Measurements from ENCODE around the gene ADAT1. TPM values are rescaled to one million over a fixed set of nuclear protein-coding genes. Genes with fewer than 3 reads are reported as not detected.
A peak's percentile ranks its signal among the peaks of the same experiment; 100 is the strongest.

The ADAT1 gene
- total and polyA plus RNA-seq, 10 of the 15 experiments (the other 5 are each of a cell fraction or from before 2014, with no cell fraction given): 26.2 to 77.4 (median 55.8) TPM

DNA sequence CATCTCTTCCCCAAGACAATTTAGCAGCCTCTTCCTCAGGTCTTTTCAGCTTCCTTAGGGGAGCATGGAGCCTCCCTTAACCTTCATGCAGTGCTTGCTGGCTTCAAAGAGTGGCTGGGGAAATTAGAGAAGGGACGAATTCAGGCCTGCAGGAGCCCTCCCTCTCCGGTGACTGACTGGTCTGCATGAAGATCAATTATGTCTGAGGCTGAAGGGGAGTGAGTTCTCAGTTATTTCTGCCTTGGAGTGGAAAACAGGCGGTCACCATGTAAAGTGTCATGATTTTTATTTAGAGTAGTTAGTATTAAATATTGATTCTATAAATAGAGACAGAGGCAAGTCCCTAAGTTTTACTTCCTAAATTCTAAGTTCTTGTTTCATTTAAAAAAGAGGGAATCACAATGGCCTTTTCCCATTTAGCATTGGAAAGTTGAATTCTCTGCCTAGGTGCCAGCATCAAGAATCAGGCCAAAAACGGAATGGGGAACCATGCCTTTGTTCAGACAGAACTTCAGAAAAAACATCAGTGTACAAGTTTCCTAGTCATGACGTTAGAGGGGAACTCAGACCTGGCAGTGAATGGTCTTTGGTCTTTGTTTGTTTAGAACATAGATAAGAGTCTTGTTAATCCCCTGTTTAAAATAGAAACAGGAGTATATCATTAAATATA, 52.5 kb downstream of the ADAT1 start (continued):
- TF ChIP-seq, protein P1, sequence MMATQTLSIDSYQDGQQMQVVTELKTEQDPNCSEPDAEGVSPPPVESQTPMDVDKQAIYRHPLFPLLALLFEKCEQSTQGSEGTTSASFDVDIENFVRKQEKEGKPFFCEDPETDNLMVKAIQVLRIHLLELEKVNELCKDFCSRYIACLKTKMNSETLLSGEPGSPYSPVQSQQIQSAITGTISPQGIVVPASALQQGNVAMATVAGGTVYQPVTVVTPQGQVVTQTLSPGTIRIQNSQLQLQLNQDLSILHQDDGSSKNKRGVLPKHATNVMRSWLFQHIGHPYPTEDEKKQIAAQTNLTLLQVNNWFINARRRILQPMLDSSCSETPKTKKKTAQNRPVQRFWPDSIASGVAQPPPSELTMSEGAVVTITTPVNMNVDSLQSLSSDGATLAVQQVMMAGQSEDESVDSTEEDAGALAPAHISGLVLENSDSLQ (IDR thresholded peaks at IDR 0.05): peak; percentile 52; the same call in 1 of the 2 replicates
- TF ChIP-seq PAX5 (IDR thresholded peaks at IDR 0.05; ENCODE audit: borderline replicate concordance, low read depth, low read length): no peak
- peak; percentile 59 for TF ChIP-seq CREB1 (IDR thresholded peaks at IDR 0.05; ENCODE audit: low read depth)
- TF ChIP-seq, protein P2, sequence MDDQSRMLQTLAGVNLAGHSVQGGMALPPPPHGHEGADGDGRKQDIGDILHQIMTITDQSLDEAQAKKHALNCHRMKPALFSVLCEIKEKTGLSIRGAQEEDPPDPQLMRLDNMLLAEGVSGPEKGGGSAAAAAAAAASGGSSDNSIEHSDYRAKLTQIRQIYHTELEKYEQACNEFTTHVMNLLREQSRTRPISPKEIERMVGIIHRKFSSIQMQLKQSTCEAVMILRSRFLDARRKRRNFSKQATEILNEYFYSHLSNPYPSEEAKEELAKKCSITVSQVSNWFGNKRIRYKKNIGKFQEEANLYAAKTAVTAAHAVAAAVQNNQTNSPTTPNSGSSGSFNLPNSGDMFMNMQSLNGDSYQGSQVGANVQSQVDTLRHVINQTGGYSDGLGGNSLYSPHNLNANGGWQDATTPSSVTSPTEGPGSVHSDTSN (IDR thresholded peaks at IDR 0.05; ENCODE audit: insufficient replicate concordance, low read depth, low read length): peak; percentile 51
- no peak for TF ChIP-seq POLR2AphosphoS2 (IDR thresholded peaks at IDR 0.05; ENCODE audit: low read depth, low read length)
- TF ChIP-seq, protein P3, sequence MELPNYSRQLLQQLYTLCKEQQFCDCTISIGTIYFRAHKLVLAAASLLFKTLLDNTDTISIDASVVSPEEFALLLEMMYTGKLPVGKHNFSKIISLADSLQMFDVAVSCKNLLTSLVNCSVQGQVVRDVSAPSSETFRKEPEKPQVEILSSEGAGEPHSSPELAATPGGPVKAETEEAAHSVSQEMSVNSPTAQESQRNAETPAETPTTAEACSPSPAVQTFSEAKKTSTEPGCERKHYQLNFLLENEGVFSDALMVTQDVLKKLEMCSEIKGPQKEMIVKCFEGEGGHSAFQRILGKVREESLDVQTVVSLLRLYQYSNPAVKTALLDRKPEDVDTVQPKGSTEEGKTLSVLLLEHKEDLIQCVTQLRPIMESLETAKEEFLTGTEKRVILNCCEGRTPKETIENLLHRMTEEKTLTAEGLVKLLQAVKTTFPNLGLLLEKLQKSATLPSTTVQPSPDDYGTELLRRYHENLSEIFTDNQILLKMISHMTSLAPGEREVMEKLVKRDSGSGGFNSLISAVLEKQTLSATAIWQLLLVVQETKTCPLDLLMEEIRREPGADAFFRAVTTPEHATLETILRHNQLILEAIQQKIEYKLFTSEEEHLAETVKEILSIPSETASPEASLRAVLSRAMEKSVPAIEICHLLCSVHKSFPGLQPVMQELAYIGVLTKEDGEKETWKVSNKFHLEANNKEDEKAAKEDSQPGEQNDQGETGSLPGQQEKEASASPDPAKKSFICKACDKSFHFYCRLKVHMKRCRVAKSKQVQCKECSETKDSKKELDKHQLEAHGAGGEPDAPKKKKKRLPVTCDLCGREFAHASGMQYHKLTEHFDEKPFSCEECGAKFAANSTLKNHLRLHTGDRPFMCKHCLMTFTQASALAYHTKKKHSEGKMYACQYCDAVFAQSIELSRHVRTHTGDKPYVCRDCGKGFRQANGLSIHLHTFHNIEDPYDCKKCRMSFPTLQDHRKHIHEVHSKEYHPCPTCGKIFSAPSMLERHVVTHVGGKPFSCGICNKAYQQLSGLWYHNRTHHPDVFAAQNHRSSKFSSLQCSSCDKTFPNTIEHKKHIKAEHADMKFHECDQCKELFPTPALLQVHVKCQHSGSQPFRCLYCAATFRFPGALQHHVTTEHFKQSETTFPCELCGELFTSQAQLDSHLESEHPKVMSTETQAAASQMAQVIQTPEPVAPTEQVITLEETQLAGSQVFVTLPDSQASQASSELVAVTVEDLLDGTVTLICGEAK (IDR thresholded peaks at IDR 0.05; ENCODE audit: borderline replicate concordance): no peak
- no peak for TF ChIP-seq NR2C1 (IDR thresholded peaks at IDR 0.05)
- no peak for TF ChIP-seq CBFB (IDR thresholded peaks at IDR 0.05; ENCODE audit: low read depth)
- TF ChIP-seq EP300 (IDR thresholded peaks at IDR 0.05; ENCODE audit: borderline replicate concordance in 1 of 2, control insufficient read depth in 1 of 2, low read depth in 2 of 2, low read length in 2 of 2): no peak
- peak; percentile 24 to 30; a peak in 2 of 4 replicates for TF ChIP-seq IKZF2 (IDR thresholded peaks at IDR 0.05)
- no peak for TF ChIP-seq LARP7 (IDR thresholded peaks at IDR 0.05)
- TF ChIP-seq BHLHE40 (IDR thresholded peaks at IDR 0.05; ENCODE audit: borderline replicate concordance in 1 of 2, low read depth in 2 of 2, low read length in 1 of 2): no peak

Measured in GM12878 (cell line).